Neural cell (in vitro differentiated cells): Measurements from ENCODE around the gene PLAC9.

Experiments used
- CTCF ChIP-seq: fragments of 450-650 bp; IDR thresholded peaks from 2 replicates; pipeline ENCODE4 v1.5.1; 2014; ENCODE audit warnings: antibody characterized with exemption, mild to moderate bottlenecking, moderate library complexity; ENCODE audit not compliant: poor library complexity, severe bottlenecking
- EP300 ChIP-seq: fragments of 450-650 bp; conservative IDR thresholded peaks from 2 replicates; pipeline ENCODE4 v1.6.1; 2014; ENCODE audit warnings: antibody characterized with exemption, mild to moderate bottlenecking, moderate library complexity; ENCODE audit not compliant: poor library complexity, severe bottlenecking
- EZH2 ChIP-seq: fragments of 200-600, 300-800 bp; shearing (Covaris generic), sonication (generic); IDR thresholded peaks from 2 replicates; pipeline ENCODE4 v1.6.1; 2014; ENCODE audit warnings: antibody characterized with exemption, low read length, borderline replicate concordance, mild to moderate bottlenecking; ENCODE audit not compliant: insufficient read depth, poor library complexity, severe bottlenecking
- MXI1 ChIP-seq: fragments of 450-650 bp; conservative IDR thresholded peaks from 2 replicates; pipeline ENCODE4 v1.6.1; 2014; ENCODE audit warnings: antibody characterized with exemption, mild to moderate bottlenecking; ENCODE audit not compliant: poor library complexity, severe bottlenecking
- POLR2AphosphoS5 ChIP-seq: IDR thresholded peaks from 2 replicates; pipeline ENCODE4 v1.6.1; 2012
- RAD21 ChIP-seq: fragments of 450-650 bp; conservative IDR thresholded peaks from 2 replicates; pipeline ENCODE4 v1.6.1; 2014; ENCODE audit warnings: antibody characterized with exemption, mild to moderate bottlenecking, moderate library complexity
- REST ChIP-seq: IDR thresholded peaks from 2 replicates; pipeline ENCODE4 v1.6.1; 2012; ENCODE audit warnings: borderline replicate concordance
- SMC3 ChIP-seq: fragments of 450-650 bp; conservative IDR thresholded peaks from 2 replicates; pipeline ENCODE4 v1.6.1; 2014; ENCODE audit warnings: antibody characterized with exemption, mild to moderate bottlenecking, moderate library complexity; ENCODE audit not compliant: poor library complexity
- TAF1 ChIP-seq: IDR thresholded peaks from 2 replicates; pipeline ENCODE4 v1.6.1; 2012; ENCODE audit warnings: low read depth

- TF ChIP-seq RAD21 (no peak), EZH2 (no peak), CTCF (no peak), POLR2AphosphoS5 (no peak), TAF1 (no peak), MXI1 (no peak), SMC3 (no peak), REST (no peak), EP300 (no peak)
These were observed 5.7 kb upstream of the PLAC9 start for GRCh38 chr10:80126876-80127275.
